ENCODE data around the gene ASRGL1.

Gene ASRGL1

GRCh38 chr11:62390722-62391121, 53.5 kb downstream of the ASRGL1 start:
- Mint-ChIP-seq H3K36me3 (ENCODE audit: low read depth) (no peaks in the 10 kb centered on the region), H3K9me3 (no peaks in the 10 kb centered on the region), H3K27me3 (ENCODE audit: low read depth, poor library complexity) (peaks cover 3% of the 10 kb centered on the region), H3K27ac (no peak overlapping the region), H3K4me1 (peaks cover 36% of the 10 kb centered on the region), H3K4me3 (no peak overlapping the region)
- DNase-seq: no peak
- no peak for TF ChIP-seq CTCF (IDR thresholded peaks at IDR 0.05)

- H3K36me3 Mint-ChIP-seq (ENCODE audit: low read depth): no peaks in the 10 kb centered on the region
- no peak overlapping the region for H3K4me3 Mint-ChIP-seq
- no peaks in the 10 kb centered on the region for H3K9me3 Mint-ChIP-seq
- H3K27ac Mint-ChIP-seq: no peak overlapping the region
- H3K27me3 Mint-ChIP-seq (ENCODE audit: low read depth, poor library complexity): peaks cover 4% of the 10 kb centered on the region
- TF ChIP-seq CTCF (IDR thresholded peaks at IDR 0.05): no peak
- H3K4me1 Mint-ChIP-seq: peaks cover 42% of the 10 kb centered on the region
- no peak for DNase-seq
These were observed 54.6 kb downstream of the ASRGL1 start for GRCh38 chr11:62391642-62392425.

GRCh38 chr11:62392506-62392905, 55.3 kb downstream of the ASRGL1 start:
- no peak for TF ChIP-seq CTCF (IDR thresholded peaks at IDR 0.05)
- no peak overlapping the region for H3K4me3 Mint-ChIP-seq
- H3K9me3 Mint-ChIP-seq: no peaks in the 10 kb centered on the region
- peaks cover 9% of the 10 kb centered on the region for H3K27me3 Mint-ChIP-seq (ENCODE audit: low read depth, poor library complexity)
- no peak for DNase-seq
- no peak overlapping the region for H3K27ac Mint-ChIP-seq
- no peaks in the 10 kb centered on the region for H3K36me3 Mint-ChIP-seq (ENCODE audit: low read depth)
- peaks cover 39% of the 10 kb centered on the region for H3K4me1 Mint-ChIP-seq

- Mint-ChIP-seq H3K27me3 (ENCODE audit: low read depth, poor library complexity) (peaks cover 9% of the 10 kb centered on the region), H3K4me3 (no peak overlapping the region), H3K36me3 (ENCODE audit: low read depth) (no peaks in the 10 kb centered on the region), H3K27ac (no peak overlapping the region), H3K4me1 (peaks cover 39% of the 10 kb centered on the region), H3K9me3 (no peaks in the 10 kb centered on the region)
- TF ChIP-seq CTCF (IDR thresholded peaks at IDR 0.05): no peak
- DNase-seq: no peak
These were observed 55.9 kb downstream of the ASRGL1 start for GRCh38 chr11:62393061-62393611.

GRCh38 chr11:62393735-62394134, 56.5 kb downstream of the ASRGL1 start:
- Mint-ChIP-seq H3K4me3 (no peak overlapping the region), H3K9me3 (no peaks in the 10 kb centered on the region), H3K27ac (no peak overlapping the region), H3K36me3 (ENCODE audit: low read depth) (no peaks in the 10 kb centered on the region), H3K4me1 (peaks cover 45% of the 10 kb centered on the region), H3K27me3 (ENCODE audit: low read depth, poor library complexity) (peaks cover 12% of the 10 kb centered on the region)
- TF ChIP-seq CTCF (IDR thresholded peaks at IDR 0.05): no peak
- DNase-seq: no peak
